Right atrium auricular region (tissue), 2 donors: ENCODE results near the gene ADGRL3. TPM values are rescaled to one million over a fixed set of nuclear protein-coding genes. Genes with fewer than 3 reads are reported as not detected.

ENCODE experiments used
- DNase-seq: peaks from one replicate; pipeline ENCODE4 v3.0.0-alpha.2; 2019; ENCODE audit warnings: low spot score
- H3K27ac ChIP-seq, 2 donors: fragments of 200-600 bp; sonication (generic); 1 replicate in 1 of 2; 2 replicates in 1 of 2; pipeline ENCODE4 v1.5.1; 2016 to 2019
- H3K27me3 ChIP-seq, 2 donors: fragments of 200-600 bp; sonication (generic); one replicate each; pipeline versions ENCODE4 v1.5.1 to v1.6.0; 2017 to 2019
- H3K36me3 ChIP-seq: fragments of 200-600 bp; sonication (generic); one replicate; pipeline ENCODE4 v1.5.1; 2016
- H3K4me1 ChIP-seq, 2 donors: fragments of 200-600 bp; sonication (generic); one replicate each; pipeline versions ENCODE4 v1.5.1 to v1.6.0; 2017 to 2019
- H3K4me3 ChIP-seq, 2 donors: fragments of 200-600 bp; sonication (generic); 1 replicate in 1 of 2; 2 replicates in 1 of 2; pipeline ENCODE4 v1.5.1; 2017 to 2019; ENCODE audit warnings: mild to moderate bottlenecking in 1 of 2, moderate library complexity in 1 of 2
- H3K9me3 ChIP-seq, 2 donors: fragments of 200-600 bp; sonication (generic); one replicate each; pipeline ENCODE4 v1.5.1; 2019
- CTCF ChIP-seq, 2 donors: fragments of 200-600 bp; sonication (generic); IDR thresholded peaks; one replicate each; pipeline ENCODE4 v1.5.1; 2019; ENCODE audit warnings: antibody characterized with exemption in 2 of 2
- total RNA-seq, 2 donors: library from RNA; depleted of rRNA; stranded (reverse); fragments of >200 nt; gene quantifications; one replicate each; pipeline ENCODE4 v1.1.0, GENCODE V29; 2016

The ADGRL3 gene
- total RNA-seq, 2 donors from 2014 or later, result 0.86 to 1.9 TPM

- H3K9me3 ChIP-seq, result no peaks in the 10 kb centered on the region
- no peak for TF ChIP-seq CTCF (IDR thresholded peaks at IDR 0.05)
- no peaks in the 10 kb centered on the region for H3K27me3 ChIP-seq
- H3K4me1 ChIP-seq, result no peaks in the 10 kb centered on the region
- DNase-seq, result no peak
- no peak overlapping the region for H3K27ac ChIP-seq
- no peaks in the 10 kb centered on the region for H3K36me3 ChIP-seq
- no peak overlapping the region for H3K4me3 ChIP-seq
These were observed 880.3 kb downstream of the ADGRL3 start for GRCh38 chr4:62080431-62080830.

GRCh38 chr4:62087706-62088105 is 887.6 kb downstream of the ADGRL3 start:
- no peak for DNase-seq
- H3K27me3 ChIP-seq, result no peaks in the 10 kb centered on the region
- H3K4me3 ChIP-seq, result no peak overlapping the region
- no peak overlapping the region for H3K27ac ChIP-seq
- TF ChIP-seq CTCF (IDR thresholded peaks at IDR 0.05), result no peak
- no peaks in the 10 kb centered on the region for H3K4me1 ChIP-seq
- peaks cover 0 to 8% of the 10 kb centered on the region in 2 donors for H3K9me3 ChIP-seq
- H3K36me3 ChIP-seq, result no peaks in the 10 kb centered on the region

DNA sequence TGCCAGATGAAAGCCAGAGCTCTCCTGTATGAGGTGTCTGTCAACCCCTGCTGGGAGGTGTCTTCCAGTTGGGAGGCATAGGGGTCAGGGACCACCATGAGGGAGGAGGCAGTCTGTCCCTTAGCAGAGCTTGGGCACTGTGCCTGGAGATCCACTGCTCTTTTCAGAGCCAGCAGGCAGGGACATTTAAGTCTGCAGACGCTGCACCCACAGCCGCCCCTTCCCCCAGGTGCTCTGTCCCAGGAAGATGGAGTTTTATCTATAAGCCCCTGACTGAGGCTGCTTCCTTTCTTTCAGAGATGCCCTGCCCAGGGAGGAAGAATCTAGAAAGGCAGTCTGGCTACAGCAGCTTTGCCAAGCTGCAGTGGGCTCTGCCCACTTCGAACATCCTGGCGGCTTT is 893.6 kb downstream of the ADGRL3 start:
- H3K4me1 ChIP-seq, result no peaks in the 10 kb centered on the region
- no peaks in the 10 kb centered on the region for H3K36me3 ChIP-seq
- no peak overlapping the region for H3K4me3 ChIP-seq
- no peak overlapping the region for H3K27ac ChIP-seq
- DNase-seq, result no peak
- H3K9me3 ChIP-seq, result peaks cover 0 to 11% of the 10 kb centered on the region in 2 donors
- no peak for TF ChIP-seq CTCF (IDR thresholded peaks at IDR 0.05)
- H3K27me3 ChIP-seq, result no peaks in the 10 kb centered on the region

GRCh38 chr4:62096881-62097280 is 896.8 kb downstream of the ADGRL3 start:
- H3K4me1 ChIP-seq, result no peaks in the 10 kb centered on the region
- no peak for TF ChIP-seq CTCF (IDR thresholded peaks at IDR 0.05)
- no peak overlapping the region for H3K27ac ChIP-seq
- H3K27me3 ChIP-seq, result no peaks in the 10 kb centered on the region
- no peak for DNase-seq
- H3K4me3 ChIP-seq, result no peak overlapping the region
- no peaks in the 10 kb centered on the region for H3K36me3 ChIP-seq
- peaks cover 0 to 9% of the 10 kb centered on the region in 2 donors for H3K9me3 ChIP-seq

GRCh38 chr4:62115216-62115615 is 915.1 kb downstream of the ADGRL3 start:
- no peak for TF ChIP-seq CTCF (IDR thresholded peaks at IDR 0.05)
- no peaks in the 10 kb centered on the region for H3K4me1 ChIP-seq
- no peak overlapping the region for H3K27ac ChIP-seq
- no peaks in the 10 kb centered on the region for H3K9me3 ChIP-seq
- no peak overlapping the region for H3K4me3 ChIP-seq
- DNase-seq, result no peak
- H3K36me3 ChIP-seq, result no peaks in the 10 kb centered on the region
- no peaks in the 10 kb centered on the region for H3K27me3 ChIP-seq

- no peak overlapping the region for H3K27ac ChIP-seq
- H3K4me3 ChIP-seq, result no peak overlapping the region
These were observed 917.8 kb downstream of the ADGRL3 start for GRCh38 chr4:62117886-62118285.

More at GRCh38 chr4:62117886-62118285, 917.8 kb downstream of the ADGRL3 start:
- TF ChIP-seq CTCF (IDR thresholded peaks at IDR 0.05), result no peak
- H3K9me3 ChIP-seq, result no peaks in the 10 kb centered on the region
- no peak for DNase-seq
- H3K27me3 ChIP-seq, result no peaks in the 10 kb centered on the region
- H3K36me3 ChIP-seq, result no peaks in the 10 kb centered on the region
- H3K4me1 ChIP-seq, result no peaks in the 10 kb centered on the region
